Muscle layer of duodenum (tissue), 2 donors: ENCODE data around the gene TBKBP1.

ENCODE experiments used
- H3K27ac ChIP-seq: one replicate; pipeline ENCODE4 v1.7.0; 2013; ENCODE audit warnings: mild to moderate bottlenecking, low read length
- H3K27me3 ChIP-seq: one replicate; pipeline ENCODE4 v1.7.0; 2013; ENCODE audit warnings: low read depth, mild to moderate bottlenecking, control low read depth, low read length
- H3K36me3 ChIP-seq, 2 donors: one replicate each; pipeline ENCODE4 v1.7.0; 2013; ENCODE audit warnings: low read length in 2 of 2, control low read depth in 1 of 2, mild to moderate bottlenecking in 1 of 2; ENCODE audit not compliant: insufficient read depth in 2 of 2, control insufficient read depth in 1 of 2
- H3K4me1 ChIP-seq, 2 donors: one replicate each; pipeline ENCODE4 v1.7.0; 2013; ENCODE audit warnings: low read length in 2 of 2, mild to moderate bottlenecking in 2 of 2, control low read depth in 1 of 2, moderate library complexity in 1 of 2; ENCODE audit not compliant: insufficient read depth in 2 of 2, control insufficient read depth in 1 of 2
- H3K4me3 ChIP-seq, 2 donors: one replicate each; pipeline ENCODE4 v1.7.0; 2013; ENCODE audit warnings: low read length in 2 of 2, low read depth in 1 of 2, mild to moderate bottlenecking in 1 of 2
- H3K9me3 ChIP-seq, 2 donors: one replicate each; pipeline ENCODE4 v1.7.0; 2013; ENCODE audit warnings: low read length in 2 of 2, control low read depth in 1 of 2, mild to moderate bottlenecking in 1 of 2; ENCODE audit not compliant: control insufficient read depth in 1 of 2
- donor health status: healthy.

The TBKBP1 gene

DNA sequence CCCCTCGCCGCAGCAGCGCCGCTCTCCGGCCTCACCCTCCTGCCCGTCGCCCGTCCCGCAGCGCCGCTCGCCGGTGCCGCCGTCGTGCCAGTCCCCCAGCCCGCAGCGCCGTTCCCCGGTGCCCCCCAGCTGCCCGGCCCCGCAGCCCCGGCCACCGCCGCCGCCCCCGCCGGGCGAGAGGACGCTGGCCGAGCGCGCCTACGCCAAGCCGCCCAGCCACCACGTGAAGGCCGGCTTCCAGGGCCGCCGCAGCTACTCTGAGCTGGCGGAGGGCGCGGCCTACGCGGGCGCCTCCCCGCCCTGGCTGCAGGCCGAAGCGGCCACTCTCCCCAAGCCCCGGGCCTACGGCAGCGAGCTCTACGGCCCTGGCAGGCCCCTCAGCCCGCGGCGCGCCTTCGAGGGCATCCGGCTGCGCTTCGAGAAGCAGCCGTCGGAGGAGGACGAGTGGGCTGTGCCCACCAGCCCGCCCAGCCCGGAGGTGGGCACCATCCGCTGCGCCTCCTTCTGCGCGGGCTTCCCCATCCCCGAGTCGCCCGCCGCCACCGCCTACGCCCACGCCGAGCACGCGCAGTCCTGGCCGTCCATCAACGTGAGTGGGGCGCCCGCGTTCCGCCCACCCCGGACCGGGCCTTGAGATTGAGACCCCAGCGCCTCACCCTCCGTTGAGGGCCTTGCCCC, 15.0 kb downstream of the TBKBP1 start:
- no peaks in the 10 kb centered on the region for H3K9me3 ChIP-seq
- no peak overlapping the region for H3K4me3 ChIP-seq
- H3K27me3 ChIP-seq = peaks cover 7% of the 10 kb centered on the region
- H3K27ac ChIP-seq = no peak overlapping the region
- H3K4me1 ChIP-seq = peaks cover 0 to 13% of the 10 kb centered on the region in 2 donors
- peaks cover 0 to 5% of the 10 kb centered on the region in 2 donors for H3K36me3 ChIP-seq

DNA sequence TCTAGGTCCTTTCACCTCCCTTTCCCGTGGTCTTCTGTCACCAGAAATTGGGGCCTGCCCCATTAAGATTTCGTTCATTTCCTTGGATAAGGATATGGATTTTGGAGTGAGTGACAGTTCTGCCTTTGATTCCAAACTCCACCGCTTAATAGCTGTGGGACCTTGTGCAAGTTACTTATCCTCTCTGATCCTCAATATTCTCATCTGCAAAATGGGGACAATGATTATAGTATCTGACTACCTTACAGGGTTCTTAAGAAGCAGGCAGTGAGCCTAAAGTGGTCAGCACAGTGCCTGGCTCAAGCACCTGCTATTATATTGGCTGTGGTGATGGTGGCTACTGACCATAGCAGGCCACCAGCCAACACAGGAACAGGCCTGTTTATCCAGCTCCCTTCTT, 15.6 kb downstream of the TBKBP1 start:
- H3K9me3 ChIP-seq = no peaks in the 10 kb centered on the region
- H3K27ac ChIP-seq = no peak overlapping the region

DNA sequence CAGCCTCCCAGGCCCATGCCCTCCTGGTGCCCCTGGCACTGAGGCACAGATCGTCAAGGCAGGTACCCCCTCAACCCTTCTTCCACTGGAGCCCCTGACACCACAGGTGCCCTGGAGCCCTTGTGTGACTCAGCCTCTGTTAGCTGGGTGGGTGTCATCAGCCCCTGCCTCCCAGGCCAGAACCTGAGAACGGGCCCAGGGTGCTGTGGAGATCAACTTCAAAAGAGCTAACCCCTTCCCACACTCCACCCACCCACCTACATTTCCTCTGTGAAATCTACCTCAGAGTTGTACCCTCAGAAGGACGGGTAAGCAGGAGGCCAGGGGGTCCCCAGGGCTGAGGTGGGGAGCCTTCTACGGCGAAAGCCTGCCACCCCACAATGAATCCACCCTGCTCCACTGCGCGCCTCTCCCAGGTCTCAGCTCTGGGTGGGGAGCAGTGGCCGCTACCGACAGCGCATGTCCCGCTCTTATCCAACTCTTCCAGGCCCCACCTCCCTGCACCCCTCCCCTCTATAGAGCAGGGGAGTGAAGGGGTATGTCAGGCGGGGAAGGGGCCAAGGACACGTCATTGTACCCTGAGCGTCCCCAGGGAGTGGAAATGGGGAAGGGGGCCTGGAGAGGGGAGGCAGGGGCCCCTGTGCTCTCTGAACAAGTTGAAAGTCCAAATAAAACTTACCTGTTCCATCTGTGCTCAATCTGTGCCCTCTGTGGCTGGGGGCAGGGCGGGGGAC, 17.6 kb downstream of the TBKBP1 start:
- H3K27me3 ChIP-seq = peaks cover 8% of the 10 kb centered on the region
- no peak overlapping the region for H3K4me3 ChIP-seq
- H3K36me3 ChIP-seq = no peaks in the 10 kb centered on the region
- peaks cover 0 to 7% of the 10 kb centered on the region in 2 donors for H3K4me1 ChIP-seq
- no peak overlapping the region for H3K27ac ChIP-seq
- H3K9me3 ChIP-seq = no peaks in the 10 kb centered on the region

More for the DNA sequence above, 15.6 kb downstream of the TBKBP1 start:
- peaks cover 0 to 13% of the 10 kb centered on the region in 2 donors for H3K4me1 ChIP-seq
- H3K36me3 ChIP-seq = peaks cover 0 to 4% of the 10 kb centered on the region in 2 donors
- H3K27me3 ChIP-seq = peaks cover 8% of the 10 kb centered on the region
- no peak overlapping the region for H3K4me3 ChIP-seq

- H3K4me3 ChIP-seq = no peak overlapping the region
- peaks cover 9% of the 10 kb centered on the region for H3K27me3 ChIP-seq
- H3K9me3 ChIP-seq = no peaks in the 10 kb centered on the region
- no peaks in the 10 kb centered on the region for H3K4me1 ChIP-seq
- H3K36me3 ChIP-seq = no peaks in the 10 kb centered on the region
- no peak overlapping the region for H3K27ac ChIP-seq
These were observed 18.5 kb downstream of the TBKBP1 start for GRCh38 chr17:47712330-47713023.

GRCh38 chr17:47713980-47714700, 20.2 kb downstream of the TBKBP1 start:
- Histone ChIP-seq H3K27me3 (peaks cover 20% of the 10 kb centered on the region), H3K27ac (no peak overlapping the region), H3K9me3 (no peaks in the 10 kb centered on the region)

GRCh38 chr17:47714773-47715396, 20.9 kb downstream of the TBKBP1 start:
- H3K4me1 ChIP-seq = no peaks in the 10 kb centered on the region
- H3K4me3 ChIP-seq = no peak overlapping the region
- peaks cover 25% of the 10 kb centered on the region for H3K27me3 ChIP-seq
- no peaks in the 10 kb centered on the region for H3K9me3 ChIP-seq
- no peaks in the 10 kb centered on the region for H3K36me3 ChIP-seq
- H3K27ac ChIP-seq = no peak overlapping the region

More at GRCh38 chr17:47713980-47714700, 20.2 kb downstream of the TBKBP1 start:
- Histone ChIP-seq H3K4me1 (no peaks in the 10 kb centered on the region), H3K36me3 (no peaks in the 10 kb centered on the region), H3K4me3 (no peak overlapping the region)

DNA sequence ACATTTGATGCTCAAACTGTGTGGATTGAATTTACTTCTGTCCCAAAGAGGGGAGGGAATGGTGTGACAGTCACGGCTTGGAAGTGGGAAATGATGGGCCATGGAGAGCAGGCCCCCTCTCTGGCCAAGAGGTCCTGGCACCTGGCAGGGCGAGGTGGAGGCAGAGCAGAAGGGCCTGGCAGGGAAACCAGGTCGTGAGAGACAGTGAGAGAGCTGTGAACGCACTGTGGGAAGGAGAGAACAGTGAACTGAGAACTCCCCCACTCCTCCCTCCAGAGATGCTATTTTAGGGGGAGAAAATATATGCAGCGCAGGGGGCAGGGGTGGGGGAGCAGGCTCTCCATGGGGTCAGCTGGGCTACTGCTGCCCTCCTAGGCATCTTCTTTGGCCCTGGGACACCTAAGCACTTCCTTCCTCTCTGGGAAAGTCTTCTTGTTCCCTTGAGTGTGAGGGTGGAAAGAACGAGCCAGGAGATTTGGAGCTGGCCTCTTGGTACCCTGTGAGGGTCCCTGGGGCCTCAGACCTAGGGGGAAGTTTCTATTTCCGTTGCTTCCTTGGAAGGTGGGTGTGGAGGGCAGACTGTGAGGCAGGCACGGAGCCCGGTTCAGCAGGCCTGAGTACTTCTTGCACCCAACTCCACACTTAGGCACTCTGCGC, 21.8 kb downstream of the TBKBP1 start:
- H3K36me3 ChIP-seq = no peaks in the 10 kb centered on the region
- no peaks in the 10 kb centered on the region for H3K9me3 ChIP-seq
- peaks cover 33% of the 10 kb centered on the region for H3K27me3 ChIP-seq
- no peak overlapping the region for H3K4me3 ChIP-seq
- peaks cover 0 to under 1% of the 10 kb centered on the region in 2 donors for H3K4me1 ChIP-seq
- H3K27ac ChIP-seq = no peak overlapping the region

- Histone ChIP-seq H3K4me3 (no peak overlapping the region), H3K27ac (no peak overlapping the region), H3K36me3 (no peaks in the 10 kb centered on the region), H3K9me3 (no peaks in the 10 kb centered on the region), H3K4me1 (peaks cover 0 to 6% of the 10 kb centered on the region in 2 donors), H3K27me3 (peaks cover 38% of the 10 kb centered on the region)
These were observed 22.4 kb downstream of the TBKBP1 start for GRCh38 chr17:47716375-47716774.

DNA sequence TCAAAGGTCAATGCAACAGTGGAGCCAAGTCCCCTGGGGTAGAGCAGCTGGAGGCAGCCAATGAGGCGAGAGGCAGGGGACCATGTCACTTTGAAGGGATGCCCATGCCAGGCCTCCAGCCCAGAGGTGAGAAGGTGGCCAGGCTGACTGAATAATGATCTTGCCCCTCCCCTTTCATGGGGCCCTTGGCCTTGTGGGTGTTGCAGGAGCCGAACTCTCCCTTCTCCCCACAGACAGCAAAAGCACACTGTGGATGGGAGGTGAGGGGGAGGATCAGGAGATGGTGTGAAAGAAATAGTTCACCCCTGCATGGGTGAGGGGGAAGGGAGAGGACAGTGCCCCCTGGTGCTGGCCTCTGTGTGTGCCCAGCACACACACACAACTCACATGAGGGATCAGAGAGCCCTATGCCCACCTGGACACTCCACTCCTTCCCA, 23.3 kb downstream of the TBKBP1 start:
- Histone ChIP-seq H3K36me3 (no peaks in the 10 kb centered on the region), H3K27me3 (peaks cover 46% of the 10 kb centered on the region), H3K4me1 (peaks cover 0 to 11% of the 10 kb centered on the region in 2 donors), H3K27ac (no peak overlapping the region), H3K9me3 (no peaks in the 10 kb centered on the region), H3K4me3 (no peak overlapping the region)

GRCh38 chr17:47717979-47718621, 24.1 kb downstream of the TBKBP1 start:
- Histone ChIP-seq H3K4me3 (no peak overlapping the region), H3K9me3 (no peaks in the 10 kb centered on the region), H3K27ac (no peak overlapping the region), H3K27me3 (peaks cover 49% of the 10 kb centered on the region), H3K4me1 (peaks cover 0 to 11% of the 10 kb centered on the region in 2 donors), H3K36me3 (no peaks in the 10 kb centered on the region)
